OCI-LY7 (cell line): Measurements from ENCODE around the gene ENDOV. TPM values are rescaled to one million over a fixed set of nuclear protein-coding genes. Genes with fewer than 3 reads are reported as not detected.

Experiments used
- BruUV-seq: library from RNA; stranded (reverse); fragments of 400-500 nt; replicated peaks from 2 replicates; lab custom pipeline; 2021; lab: Mats Ljungman, UMichigan
- CTCF ChIA-PET: fragments of 300-600 bp; sonication (Branson Sonifier 250); formaldehyde crosslinking; loops from one replicate; lab custom pipeline; 2022; ENCODE audit warnings: antibody characterized with exemption; ENCODE audit not compliant: unreplicated experiment; lab: Charles Lee
- POLR2A ChIA-PET: fragments of 300-600 bp; sonication (Branson Sonifier 250); formaldehyde crosslinking; loops from one replicate; lab custom pipeline; 2022; ENCODE audit warnings: antibody characterized with exemption; lab: Charles Lee
- DNase-seq: peaks from one replicate; pipeline ENCODE4 v3.0.0-alpha.2; 2015; ENCODE audit warnings: low spot score
- H2AFZ ChIP-seq: fragments of 200-600 bp; sonication (generic), shearing (Covaris generic); 2 replicates; pipeline ENCODE4 v1.6.1; 2014; ENCODE audit warnings: mild to moderate bottlenecking, antibody characterized with exemption, low read length, moderate library complexity
- H3K27ac ChIP-seq: fragments of 200-600 bp; sonication (generic); 2 replicates; pipeline ENCODE4 v1.5.1; 2014; ENCODE audit warnings: mixed run types, low read depth, mild to moderate bottlenecking, moderate library complexity, low read length, inconsistent platforms; ENCODE audit not compliant: poor library complexity, severe bottlenecking
- H3K36me3 ChIP-seq: fragments of 200-600 bp; sonication (generic); 2 replicates; pipeline ENCODE4 v1.6.1; 2014; ENCODE audit warnings: mild to moderate bottlenecking, antibody characterized with exemption, low read length, moderate library complexity, mixed read lengths; ENCODE audit not compliant: insufficient read depth
- H3K4me1 ChIP-seq: fragments of 200-600 bp; sonication (generic); 2 replicates; pipeline ENCODE4 v1.5.1; 2014; ENCODE audit warnings: mild to moderate bottlenecking, low read length; ENCODE audit not compliant: insufficient read depth, poor library complexity, severe bottlenecking
- H3K4me2 ChIP-seq: fragments of 200-600 bp; sonication (generic); 2 replicates; pipeline ENCODE4 v1.6.1; 2014; ENCODE audit warnings: mild to moderate bottlenecking, low read length
- H3K4me3 ChIP-seq: fragments of 200-600 bp; sonication (generic); 2 replicates; pipeline ENCODE4 v1.5.1; 2014; ENCODE audit warnings: mild to moderate bottlenecking, low read depth, low read length; ENCODE audit not compliant: poor library complexity, severe bottlenecking
- H3K79me2 ChIP-seq: fragments of 200-600 bp; sonication (generic); 2 replicates; pipeline ENCODE4 v1.6.1; 2016; ENCODE audit warnings: low read depth, mild to moderate bottlenecking, low read length, moderate library complexity, mixed read lengths; ENCODE audit not compliant: insufficient read depth
- H3K9me2 ChIP-seq: fragments of 200-600 bp; sonication (generic); 2 replicates; pipeline ENCODE4 v1.6.1; 2016; ENCODE audit warnings: mild to moderate bottlenecking, low read length, mixed read lengths; ENCODE audit not compliant: insufficient read depth
- H3K9me3 ChIP-seq: fragments of 200-600 bp; sonication (generic); 2 replicates; pipeline ENCODE4 v1.6.1; 2014; ENCODE audit warnings: mild to moderate bottlenecking, mixed run types, low read length, mixed read lengths
- H4K20me1 ChIP-seq: fragments of 200-600 bp; sonication (generic); 2 replicates; pipeline ENCODE4 v1.6.1; 2014; ENCODE audit warnings: mild to moderate bottlenecking, antibody characterized with exemption, low read length, moderate library complexity, mixed read lengths; ENCODE audit not compliant: insufficient read depth
- EZH2phosphoT487 ChIP-seq: fragments of 200-600 bp; sonication (generic); IDR thresholded peaks from 2 replicates; pipeline ENCODE4 v1.6.1; 2018; ENCODE audit warnings: low read depth, borderline replicate concordance, mild to moderate bottlenecking, mixed run types, antibody characterized with exemption, low read length, moderate library complexity, mixed read lengths
- intact Hi-C: fragments of 100-400 bp; cut with micrococcal nuclease; formaldehyde crosslinking; loops from one replicate; pipeline ENCODE4 v1.10.0; 2022; ENCODE audit not compliant: unreplicated experiment
- total RNA-seq, 2 experiments: library from RNA; depleted of rRNA in 1 of 2; stranded (reverse); fragments of >200 nt in 1 of 2; shearing (Covaris generic) in 1 of 2; gene quantifications; 2 replicates each; pipeline ENCODE4 v1.2.3, GENCODE V29; 2014 to 2022
- TF ChIP-seq, protein P1 (sequence below): fragments of 200-600 bp; sonication (generic); conservative IDR thresholded peaks from 2 replicates; pipeline ENCODE4 v1.5.1; 2014; ENCODE audit warnings: mild to moderate bottlenecking, antibody characterized with exemption, low read length, moderate library complexity, mixed read lengths

The ENDOV gene
- total RNA-seq, 2 experiments from 2014 or later = 22.4 to 33.1 TPM

DNA sequence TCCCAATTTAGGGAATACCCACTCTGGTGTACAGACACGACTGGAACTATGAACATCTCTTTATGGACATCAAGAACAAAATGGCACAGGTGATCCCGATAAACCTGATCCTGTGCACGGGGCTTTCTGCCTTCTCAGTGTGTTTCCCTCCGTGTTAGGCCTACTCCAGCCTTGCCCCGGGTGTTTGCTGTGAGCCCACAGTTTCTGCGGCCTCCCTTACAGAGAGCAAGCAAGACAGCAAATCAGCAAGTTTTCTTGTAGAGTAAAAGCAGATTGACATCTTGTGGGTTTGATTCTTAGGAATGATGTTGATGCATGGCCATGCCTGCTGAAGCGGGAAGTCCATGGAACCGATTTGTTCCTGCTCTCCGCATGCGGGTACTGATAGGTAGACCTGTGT, 26.4 kb upstream of the ENDOV start:
- intact Hi-C loops = no loop called here

DNA sequence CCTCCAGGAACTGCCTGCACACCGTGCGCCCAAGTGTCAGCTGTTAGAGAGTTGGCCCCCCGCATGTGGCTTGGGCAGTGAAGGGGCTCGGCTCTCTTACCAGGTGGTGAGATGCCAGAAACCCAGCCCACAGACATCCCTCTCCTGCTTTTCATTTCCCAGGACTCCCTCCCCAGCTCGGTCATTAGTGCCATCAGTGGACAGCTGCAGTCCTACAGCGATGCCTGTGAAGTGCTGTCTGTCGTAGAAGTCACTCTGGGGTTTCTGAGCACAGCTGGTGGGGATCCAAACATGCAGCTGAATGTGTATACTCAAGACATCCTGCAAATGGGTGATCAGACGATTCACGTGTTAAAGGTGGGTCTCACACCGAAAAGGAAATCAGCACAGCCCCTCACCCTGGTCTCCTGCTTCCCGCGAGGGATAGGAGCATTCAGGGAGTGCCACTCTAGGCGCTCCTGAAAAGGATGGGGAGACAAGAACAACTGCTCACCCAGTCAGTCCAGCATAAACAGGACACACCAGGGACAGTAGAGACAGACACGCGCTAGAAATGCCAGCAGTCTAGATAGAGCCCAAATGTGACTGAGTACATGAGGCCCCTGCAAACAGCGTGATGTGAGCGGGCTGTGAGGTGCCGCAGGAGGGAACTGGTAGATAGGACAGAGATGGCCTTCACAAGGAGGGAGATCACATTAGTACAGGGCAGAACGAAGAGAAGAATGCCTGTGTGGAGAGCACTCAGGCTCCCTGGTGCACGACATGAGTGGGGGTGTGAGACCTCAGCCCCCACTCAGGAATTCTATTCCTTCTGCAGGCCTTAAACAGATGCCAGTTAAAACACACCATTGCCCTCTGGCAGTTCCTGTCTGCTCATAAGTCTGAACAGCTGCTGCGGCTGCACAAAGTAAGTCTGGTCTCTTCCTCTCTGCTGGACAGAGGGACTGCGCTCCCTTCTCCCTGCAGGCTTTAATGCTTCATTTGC, 25.7 kb upstream of the ENDOV start:
- Histone ChIP-seq H3K4me2 (no peak overlapping the region), H3K9me2 (no peaks in the 10 kb centered on the region), H3K4me3 (no peak overlapping the region), H3K36me3 (no peaks in the 10 kb centered on the region; the same call in 1 of the 2 replicates), H3K27ac (no peak overlapping the region), H3K79me2 (no peaks in the 10 kb centered on the region), H3K9me3 (no peaks in the 10 kb centered on the region), H2AFZ (no peak overlapping the region), H4K20me1 (no peaks in the 10 kb centered on the region), H3K4me1 (no peaks in the 10 kb centered on the region)
- no peak for DNase-seq
- CTCF ChIA-PET = no interaction called here
- TF ChIP-seq EZH2phosphoT487 = no peak
- POLR2A ChIA-PET = no interaction called here
- intact Hi-C loops = no loop called here
- BruUV-seq = no TSS peak

More for the DNA sequence above, 26.4 kb upstream of the ENDOV start:
- H2AFZ ChIP-seq = no peak overlapping the region
- H3K4me3 ChIP-seq = no peak overlapping the region
- no peaks in the 10 kb centered on the region for H4K20me1 ChIP-seq
- H3K27ac ChIP-seq = no peak overlapping the region
- H3K9me3 ChIP-seq = no peaks in the 10 kb centered on the region
- H3K9me2 ChIP-seq = no peaks in the 10 kb centered on the region
- no peak overlapping the region for H3K4me2 ChIP-seq
- TF ChIP-seq, protein P1, sequence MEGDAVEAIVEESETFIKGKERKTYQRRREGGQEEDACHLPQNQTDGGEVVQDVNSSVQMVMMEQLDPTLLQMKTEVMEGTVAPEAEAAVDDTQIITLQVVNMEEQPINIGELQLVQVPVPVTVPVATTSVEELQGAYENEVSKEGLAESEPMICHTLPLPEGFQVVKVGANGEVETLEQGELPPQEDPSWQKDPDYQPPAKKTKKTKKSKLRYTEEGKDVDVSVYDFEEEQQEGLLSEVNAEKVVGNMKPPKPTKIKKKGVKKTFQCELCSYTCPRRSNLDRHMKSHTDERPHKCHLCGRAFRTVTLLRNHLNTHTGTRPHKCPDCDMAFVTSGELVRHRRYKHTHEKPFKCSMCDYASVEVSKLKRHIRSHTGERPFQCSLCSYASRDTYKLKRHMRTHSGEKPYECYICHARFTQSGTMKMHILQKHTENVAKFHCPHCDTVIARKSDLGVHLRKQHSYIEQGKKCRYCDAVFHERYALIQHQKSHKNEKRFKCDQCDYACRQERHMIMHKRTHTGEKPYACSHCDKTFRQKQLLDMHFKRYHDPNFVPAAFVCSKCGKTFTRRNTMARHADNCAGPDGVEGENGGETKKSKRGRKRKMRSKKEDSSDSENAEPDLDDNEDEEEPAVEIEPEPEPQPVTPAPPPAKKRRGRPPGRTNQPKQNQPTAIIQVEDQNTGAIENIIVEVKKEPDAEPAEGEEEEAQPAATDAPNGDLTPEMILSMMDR = no peak
- DNase-seq = no peak
- H3K4me1 ChIP-seq = no peaks in the 10 kb centered on the region
- ChIA-PET POLR2A (no interaction called here), CTCF (no interaction called here)
- no TSS peak for BruUV-seq
- no peaks in the 10 kb centered on the region; the same call in 1 of the 2 replicates for H3K36me3 ChIP-seq
- H3K79me2 ChIP-seq = no peaks in the 10 kb centered on the region

DNA sequence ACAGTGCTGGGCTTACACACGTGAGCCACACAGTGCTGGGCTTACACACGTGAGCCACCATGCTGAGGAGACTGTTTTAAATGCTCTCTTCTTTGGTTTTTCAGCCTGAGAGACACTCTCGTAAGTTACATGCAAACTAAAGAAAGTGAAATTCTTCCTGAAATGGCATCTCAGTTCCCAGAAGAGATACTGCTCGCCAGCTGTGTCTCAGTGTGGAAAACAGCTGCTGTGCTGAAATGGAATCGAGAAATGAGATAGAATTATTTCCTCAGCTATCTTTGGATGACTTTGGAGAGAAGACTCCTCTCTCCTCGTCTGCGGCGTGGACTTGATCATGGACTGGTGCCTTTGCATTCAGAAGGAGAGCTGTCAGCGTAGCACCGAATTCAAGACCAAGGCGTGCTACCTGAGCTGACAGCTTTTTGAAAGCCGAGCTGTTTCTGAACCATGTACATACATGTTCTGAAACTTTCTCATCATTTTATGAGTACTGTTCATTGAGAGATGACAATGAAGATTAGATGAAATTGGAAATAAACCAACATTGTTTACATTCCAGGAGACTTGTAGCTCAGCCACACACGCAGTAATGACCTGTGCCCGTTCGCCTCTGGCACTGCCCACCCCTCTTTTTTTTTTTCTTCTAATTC, 21.6 kb upstream of the ENDOV start:
- Histone ChIP-seq H3K9me3 (no peaks in the 10 kb centered on the region), H3K9me2 (no peaks in the 10 kb centered on the region), H3K4me2 (no peak overlapping the region), H3K36me3 (no peaks in the 10 kb centered on the region; the same call in 1 of the 2 replicates), H3K4me3 (no peak overlapping the region), H4K20me1 (no peaks in the 10 kb centered on the region), H3K79me2 (no peaks in the 10 kb centered on the region), H3K4me1 (no peaks in the 10 kb centered on the region), H3K27ac (no peak overlapping the region), H2AFZ (no peak overlapping the region)
- no TSS peak for BruUV-seq
- POLR2A ChIA-PET = no interaction called here
- intact Hi-C loops = no loop called here
- CTCF ChIA-PET = interaction anchor here (0.5 kb wide), 1 partner anchor 247 kb away, joined by 24 read pairs; no protein-coding TSS in a partner anchor
- TF ChIP-seq, protein P1 = no peak
- TF ChIP-seq EZH2phosphoT487 = no peak
- no peak for DNase-seq
